Liver (tissue), 9 donors: ENCODE data around the gene FSIP1. TPM values are rescaled to one million over a fixed set of nuclear protein-coding genes. Genes with fewer than 3 reads are reported as not detected.

Experiments
- DNase-seq: peaks from one replicate; pipeline ENCODE4 v3.0.0-alpha.2; 2017; ENCODE audit warnings: low spot score
- H3K27ac ChIP-seq, 2 donors: one replicate each; pipeline ENCODE4 v1.7.0; 2013; ENCODE audit warnings: inconsistent platforms in 2 of 2, low read length in 2 of 2, control low read depth in 1 of 2, low read depth in 1 of 2, mild to moderate bottlenecking in 1 of 2
- H3K27me3 ChIP-seq, 4 donors: one replicate each; pipeline versions ENCODE4 v1.6.1 to v1.7.0; 2013; ENCODE audit warnings: low read length in 3 of 4, inconsistent platforms in 1 of 4, mild to moderate bottlenecking in 1 of 4, moderate library complexity in 1 of 4; ENCODE audit not compliant: control insufficient read depth in 4 of 4, insufficient read depth in 4 of 4
- H3K36me3 ChIP-seq, 4 donors: one replicate each; pipeline versions ENCODE4 v1.6.1 to v1.7.0; 2013; ENCODE audit warnings: low read length in 3 of 4, mild to moderate bottlenecking in 3 of 4, low read depth in 1 of 4, moderate library complexity in 1 of 4; ENCODE audit not compliant: control insufficient read depth in 4 of 4, insufficient read depth in 3 of 4
- H3K4me1 ChIP-seq, 4 donors: one replicate each; pipeline versions ENCODE4 v1.6.1 to v1.7.0; 2013; ENCODE audit warnings: low read length in 3 of 4, mild to moderate bottlenecking in 3 of 4, moderate library complexity in 1 of 4; ENCODE audit not compliant: control insufficient read depth in 4 of 4, insufficient read depth in 4 of 4
- H3K4me3 ChIP-seq, 3 donors: one replicate each; pipeline versions ENCODE4 v1.6.1 to v1.7.0; 2013; ENCODE audit warnings: low read length in 3 of 3, control low read depth in 1 of 3, low read depth in 1 of 3, mild to moderate bottlenecking in 1 of 3
- H3K9ac ChIP-seq, 2 donors: one replicate each; pipeline ENCODE4 v1.7.0; 2013; ENCODE audit warnings: low read length in 2 of 2, mild to moderate bottlenecking in 2 of 2, moderate library complexity in 2 of 2, control low read depth in 1 of 2, low read depth in 1 of 2
- H3K9me3 ChIP-seq, 4 donors: one replicate each; pipeline versions ENCODE4 v1.6.1 to v1.7.0; 2013; ENCODE audit warnings: low read length in 3 of 4; ENCODE audit not compliant: control insufficient read depth in 4 of 4
- EGR1 ChIP-seq, 2 donors: IDR thresholded peaks; 2 replicates each; pipeline ENCODE4 v1.6.1; 2016 to 2018; ENCODE audit warnings: antibody characterized with exemption in 2 of 2, low read depth in 2 of 2
- FOXA1 ChIP-seq: IDR thresholded peaks from 2 replicates; pipeline ENCODE4 v1.6.1; 2016; ENCODE audit warnings: antibody characterized with exemption
- FOXA2 ChIP-seq: IDR thresholded peaks from 2 replicates; pipeline ENCODE4 v1.6.1; 2016; ENCODE audit warnings: antibody characterized with exemption
- GABPA ChIP-seq, 2 donors: IDR thresholded peaks in 1 of 2; conservative IDR thresholded peaks in 1 of 2; 2 replicates each; pipeline ENCODE4 v1.6.1; 2016; ENCODE audit warnings: antibody characterized with exemption in 2 of 2, mild to moderate bottlenecking in 1 of 2, moderate library complexity in 1 of 2
- HNF4A ChIP-seq, 2 donors: conservative IDR thresholded peaks; 2 replicates each; pipeline ENCODE4 v1.6.1; 2016; ENCODE audit warnings: antibody characterized with exemption in 2 of 2, mild to moderate bottlenecking in 2 of 2
- HNF4G ChIP-seq: IDR thresholded peaks from 2 replicates; pipeline ENCODE4 v1.6.1; 2016; ENCODE audit warnings: antibody characterized with exemption
- JUND ChIP-seq, 2 donors: IDR thresholded peaks; 2 replicates each; pipeline ENCODE4 v1.6.1; 2016; ENCODE audit warnings: antibody characterized with exemption in 2 of 2
- NR2F2 ChIP-seq: IDR thresholded peaks from 2 replicates; pipeline ENCODE4 v1.6.1; 2016; ENCODE audit warnings: antibody characterized with exemption
- RAD21 ChIP-seq, 2 donors: IDR thresholded peaks; 2 replicates each; pipeline ENCODE4 v1.6.1; 2016; ENCODE audit warnings: antibody characterized with exemption in 2 of 2, mild to moderate bottlenecking in 2 of 2
- RXRA ChIP-seq, 2 donors: IDR thresholded peaks; 2 replicates each; pipeline ENCODE4 v1.6.1; 2017 to 2018; ENCODE audit warnings: antibody characterized with exemption in 2 of 2, mild to moderate bottlenecking in 1 of 2
- SP1 ChIP-seq: IDR thresholded peaks from 2 replicates; pipeline ENCODE4 v1.6.1; 2018; ENCODE audit warnings: antibody characterized with exemption, mild to moderate bottlenecking
- TAF1 ChIP-seq: conservative IDR thresholded peaks from 2 replicates; pipeline ENCODE4 v1.6.1; 2016; ENCODE audit warnings: antibody characterized with exemption, mild to moderate bottlenecking
- YY1 ChIP-seq: IDR thresholded peaks from 2 replicates; pipeline ENCODE4 v1.6.1; 2016; ENCODE audit warnings: antibody characterized with exemption, mild to moderate bottlenecking
- WGBS: extraction: QIAGEN DNeasy Blood & Tissue Kit; methylation state at CpG from one replicate; pipeline ENCODE4 v1.1.7; 2013; 5-methylcytosine and 5-hydroxymethylcytosine counted together
- polyA plus RNA-seq, 2 donors: library from polyadenylated mRNA; stranded (reverse) in 1 of 2; unstranded in 1 of 2; fragments of 200-250 nt in 1 of 2; fragments of >200 nt in 1 of 2; fragmentation: Nextera tagmentation in 1 of 2; extraction: Ambion mirVana in 1 of 2; gene quantifications; one replicate each; pipeline versions ENCODE4 v1.2.1 to v1.2.3, GENCODE V29; 2013 to 2015
- total RNA-seq, 2 donors: library from RNA; depleted of rRNA; stranded (reverse); fragments of >200 nt; gene quantifications; one replicate each; pipeline ENCODE4 v1.2.3, GENCODE V29; 2014
- TF ChIP-seq, protein P1 (sequence below): IDR thresholded peaks from 2 replicates; pipeline ENCODE4 v1.6.1; 2016; ENCODE audit warnings: antibody characterized with exemption, mild to moderate bottlenecking
- TF ChIP-seq, protein P2 (sequence below): IDR thresholded peaks from 2 replicates; pipeline ENCODE4 v1.6.1; 2016; ENCODE audit warnings: antibody characterized with exemption
- TF ChIP-seq, protein P3 (sequence below): IDR thresholded peaks from 2 replicates; pipeline ENCODE4 v1.6.1; 2016; ENCODE audit warnings: antibody characterized with exemption
- TF ChIP-seq, protein P4 (sequence below): fragments of 150-350 bp; IDR thresholded peaks from 2 replicates; pipeline ENCODE4 v1.5.1; 2017; ENCODE audit warnings: improper control_type of control experiment, low read depth, low read length; ENCODE audit not compliant: missing input control
- TF ChIP-seq, protein P5 (sequence below): IDR thresholded peaks from 2 replicates; pipeline ENCODE4 v1.6.1; 2016; ENCODE audit warnings: antibody characterized with exemption
- donor health status: healthy.
- donor health status: healthy.
- donor health status: healthy.
- donor health status: healthy.
- donor health status: healthy.

Gene FSIP1
- total and polyA plus RNA-seq, 4 donors, result 0.05 to 0.29 (median 0.13) TPM

DNA sequence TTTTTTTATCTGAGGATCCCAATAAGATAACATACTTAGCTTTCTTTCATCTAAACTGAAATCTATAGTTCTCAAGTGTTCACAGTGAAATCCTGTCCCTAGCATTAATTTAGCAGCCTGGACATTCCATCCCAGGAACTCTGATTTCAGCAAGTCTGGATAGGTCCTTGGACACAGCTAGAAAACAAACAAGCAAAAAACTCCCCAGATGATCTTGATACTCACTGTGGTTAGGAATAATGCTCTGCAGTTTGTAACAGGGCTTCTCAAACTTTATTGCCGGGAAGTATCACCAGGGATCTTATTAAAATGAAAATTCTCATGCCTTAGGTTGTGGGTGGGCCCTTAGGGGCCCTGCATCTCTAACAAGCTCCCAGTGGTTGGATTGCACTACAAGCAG, 177.5 kb downstream of the FSIP1 start (continued):
- TF ChIP-seq, protein P1, sequence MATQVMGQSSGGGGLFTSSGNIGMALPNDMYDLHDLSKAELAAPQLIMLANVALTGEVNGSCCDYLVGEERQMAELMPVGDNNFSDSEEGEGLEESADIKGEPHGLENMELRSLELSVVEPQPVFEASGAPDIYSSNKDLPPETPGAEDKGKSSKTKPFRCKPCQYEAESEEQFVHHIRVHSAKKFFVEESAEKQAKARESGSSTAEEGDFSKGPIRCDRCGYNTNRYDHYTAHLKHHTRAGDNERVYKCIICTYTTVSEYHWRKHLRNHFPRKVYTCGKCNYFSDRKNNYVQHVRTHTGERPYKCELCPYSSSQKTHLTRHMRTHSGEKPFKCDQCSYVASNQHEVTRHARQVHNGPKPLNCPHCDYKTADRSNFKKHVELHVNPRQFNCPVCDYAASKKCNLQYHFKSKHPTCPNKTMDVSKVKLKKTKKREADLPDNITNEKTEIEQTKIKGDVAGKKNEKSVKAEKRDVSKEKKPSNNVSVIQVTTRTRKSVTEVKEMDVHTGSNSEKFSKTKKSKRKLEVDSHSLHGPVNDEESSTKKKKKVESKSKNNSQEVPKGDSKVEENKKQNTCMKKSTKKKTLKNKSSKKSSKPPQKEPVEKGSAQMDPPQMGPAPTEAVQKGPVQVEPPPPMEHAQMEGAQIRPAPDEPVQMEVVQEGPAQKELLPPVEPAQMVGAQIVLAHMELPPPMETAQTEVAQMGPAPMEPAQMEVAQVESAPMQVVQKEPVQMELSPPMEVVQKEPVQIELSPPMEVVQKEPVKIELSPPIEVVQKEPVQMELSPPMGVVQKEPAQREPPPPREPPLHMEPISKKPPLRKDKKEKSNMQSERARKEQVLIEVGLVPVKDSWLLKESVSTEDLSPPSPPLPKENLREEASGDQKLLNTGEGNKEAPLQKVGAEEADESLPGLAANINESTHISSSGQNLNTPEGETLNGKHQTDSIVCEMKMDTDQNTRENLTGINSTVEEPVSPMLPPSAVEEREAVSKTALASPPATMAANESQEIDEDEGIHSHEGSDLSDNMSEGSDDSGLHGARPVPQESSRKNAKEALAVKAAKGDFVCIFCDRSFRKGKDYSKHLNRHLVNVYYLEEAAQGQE, result no peak
- TF ChIP-seq TAF1, result no peak
- TF ChIP-seq, protein P2, sequence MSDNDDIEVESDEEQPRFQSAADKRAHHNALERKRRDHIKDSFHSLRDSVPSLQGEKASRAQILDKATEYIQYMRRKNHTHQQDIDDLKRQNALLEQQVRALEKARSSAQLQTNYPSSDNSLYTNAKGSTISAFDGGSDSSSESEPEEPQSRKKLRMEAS, result no peak
- TF ChIP-seq JUND (IDR thresholded peaks at IDR 0.05), result no peak
- TF ChIP-seq FOXA1, result no peak
- TF ChIP-seq YY1, result no peak
- TF ChIP-seq NR2F2, result no peak
- no peak for TF ChIP-seq RAD21 (IDR thresholded peaks at IDR 0.05)
- TF ChIP-seq FOXA2, result no peak
- no peak for TF ChIP-seq RXRA (IDR thresholded peaks at IDR 0.05)
- no peak for TF ChIP-seq SP1

DNA sequence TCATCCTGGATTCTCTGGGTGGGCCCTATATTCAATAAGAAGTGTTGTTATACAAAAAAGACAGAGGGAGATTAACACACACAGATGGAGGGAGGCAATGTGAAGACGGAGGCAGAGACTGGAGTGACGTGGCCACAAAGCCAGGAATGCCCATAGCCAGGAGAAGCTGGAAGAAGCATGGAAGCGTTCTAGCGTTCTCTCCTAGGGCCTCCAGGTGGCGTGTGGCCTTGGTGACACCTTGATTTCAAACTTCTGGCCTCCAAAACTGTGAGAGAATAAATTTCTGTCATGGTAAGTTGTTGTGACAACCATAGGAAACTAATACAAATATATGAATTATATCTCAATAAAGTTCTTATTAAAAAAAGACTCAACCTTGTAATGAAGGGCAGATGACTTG, 180.5 kb downstream of the FSIP1 start:
- TF ChIP-seq HNF4A (conservative IDR thresholded peaks at IDR 0.05), result no peak
- TF ChIP-seq, protein P3, sequence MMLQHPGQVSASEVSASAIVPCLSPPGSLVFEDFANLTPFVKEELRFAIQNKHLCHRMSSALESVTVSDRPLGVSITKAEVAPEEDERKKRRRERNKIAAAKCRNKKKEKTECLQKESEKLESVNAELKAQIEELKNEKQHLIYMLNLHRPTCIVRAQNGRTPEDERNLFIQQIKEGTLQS, result no peak
- no peak for TF ChIP-seq SP1
- TF ChIP-seq RAD21 (IDR thresholded peaks at IDR 0.05), result no peak
- no peak for TF ChIP-seq GABPA (IDR thresholded peaks at IDR 0.05 in 1 of 2, conservative IDR thresholded peaks at IDR 0.05 in 1 of 2)
- TF ChIP-seq JUND (IDR thresholded peaks at IDR 0.05), result no peak
- TF ChIP-seq HNF4G, result no peak
- TF ChIP-seq, protein P1, result no peak
- TF ChIP-seq YY1, result no peak
- TF ChIP-seq FOXA1, result no peak
- no peak for TF ChIP-seq RXRA (IDR thresholded peaks at IDR 0.05)
- TF ChIP-seq EGR1 (IDR thresholded peaks at IDR 0.05; ENCODE audit: low read depth in 2 of 2), result no peak
- no peak for TF ChIP-seq FOXA2
- TF ChIP-seq, protein P2, result no peak
- TF ChIP-seq, protein P4, sequence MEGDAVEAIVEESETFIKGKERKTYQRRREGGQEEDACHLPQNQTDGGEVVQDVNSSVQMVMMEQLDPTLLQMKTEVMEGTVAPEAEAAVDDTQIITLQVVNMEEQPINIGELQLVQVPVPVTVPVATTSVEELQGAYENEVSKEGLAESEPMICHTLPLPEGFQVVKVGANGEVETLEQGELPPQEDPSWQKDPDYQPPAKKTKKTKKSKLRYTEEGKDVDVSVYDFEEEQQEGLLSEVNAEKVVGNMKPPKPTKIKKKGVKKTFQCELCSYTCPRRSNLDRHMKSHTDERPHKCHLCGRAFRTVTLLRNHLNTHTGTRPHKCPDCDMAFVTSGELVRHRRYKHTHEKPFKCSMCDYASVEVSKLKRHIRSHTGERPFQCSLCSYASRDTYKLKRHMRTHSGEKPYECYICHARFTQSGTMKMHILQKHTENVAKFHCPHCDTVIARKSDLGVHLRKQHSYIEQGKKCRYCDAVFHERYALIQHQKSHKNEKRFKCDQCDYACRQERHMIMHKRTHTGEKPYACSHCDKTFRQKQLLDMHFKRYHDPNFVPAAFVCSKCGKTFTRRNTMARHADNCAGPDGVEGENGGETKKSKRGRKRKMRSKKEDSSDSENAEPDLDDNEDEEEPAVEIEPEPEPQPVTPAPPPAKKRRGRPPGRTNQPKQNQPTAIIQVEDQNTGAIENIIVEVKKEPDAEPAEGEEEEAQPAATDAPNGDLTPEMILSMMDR, result no peak
- TF ChIP-seq, protein P5, sequence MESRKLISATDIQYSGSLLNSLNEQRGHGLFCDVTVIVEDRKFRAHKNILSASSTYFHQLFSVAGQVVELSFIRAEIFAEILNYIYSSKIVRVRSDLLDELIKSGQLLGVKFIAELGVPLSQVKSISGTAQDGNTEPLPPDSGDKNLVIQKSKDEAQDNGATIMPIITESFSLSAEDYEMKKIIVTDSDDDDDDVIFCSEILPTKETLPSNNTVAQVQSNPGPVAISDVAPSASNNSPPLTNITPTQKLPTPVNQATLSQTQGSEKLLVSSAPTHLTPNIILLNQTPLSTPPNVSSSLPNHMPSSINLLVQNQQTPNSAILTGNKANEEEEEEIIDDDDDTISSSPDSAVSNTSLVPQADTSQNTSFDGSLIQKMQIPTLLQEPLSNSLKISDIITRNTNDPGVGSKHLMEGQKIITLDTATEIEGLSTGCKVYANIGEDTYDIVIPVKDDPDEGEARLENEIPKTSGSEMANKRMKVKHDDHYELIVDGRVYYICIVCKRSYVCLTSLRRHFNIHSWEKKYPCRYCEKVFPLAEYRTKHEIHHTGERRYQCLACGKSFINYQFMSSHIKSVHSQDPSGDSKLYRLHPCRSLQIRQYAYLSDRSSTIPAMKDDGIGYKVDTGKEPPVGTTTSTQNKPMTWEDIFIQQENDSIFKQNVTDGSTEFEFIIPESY, result no peak
- TF ChIP-seq TAF1, result no peak
- no peaks in the 10 kb centered on the region for H3K4me1 ChIP-seq
- DNase-seq, result no peak
- no peaks in the 10 kb centered on the region for H3K36me3 ChIP-seq
- H3K9ac ChIP-seq, result no peak overlapping the region
- H3K27me3 ChIP-seq, result no peaks in the 10 kb centered on the region
- no peak overlapping the region for H3K4me3 ChIP-seq
- no peaks in the 10 kb centered on the region for H3K9me3 ChIP-seq
- no peak overlapping the region for H3K27ac ChIP-seq
- 84% methylated on average over 5 of the region's 5 CpGs for WGBS
